HG03442 (cell line): ENCODE measurements around the gene SIRPG.
"Not testable (repeated sequence)": the region's sequence is repeated elsewhere in the genome, so short reads cannot be mapped to it uniquely, and the experiment has no call there.

Experiments used
- ATAC-seq: cut with Tn5 transposase; IDR thresholded peaks from one replicate; pipeline ENCODE4 v1.9.1; 2021; ENCODE audit warnings: mild to moderate bottlenecking, moderate library complexity; ENCODE audit not compliant: unreplicated experiment

Gene SIRPG

GRCh38 chr20:1637226-1637625 is 20.4 kb downstream of the SIRPG start:
- no peak for ATAC-seq

- no peak for ATAC-seq
Measured at GRCh38 chr20:1636621-1637020, 21.0 kb downstream of the SIRPG start.

GRCh38 chr20:1635291-1635979 is 22.1 kb downstream of the SIRPG start:
- no peak for ATAC-seq

GRCh38 chr20:1633535-1633934 is 24.0 kb downstream of the SIRPG start:
- ATAC-seq = no peak

GRCh38 chr20:1632178-1632577 is 25.4 kb downstream of the SIRPG start:
- ATAC-seq = no peak

GRCh38 chr20:1631309-1632151 is 26.0 kb downstream of the SIRPG start:
- ATAC-seq = no peak

- no peak for ATAC-seq
Measured at GRCh38 chr20:1630186-1630585, 27.4 kb downstream of the SIRPG start.

GRCh38 chr20:1629321-1629720 is 28.3 kb downstream of the SIRPG start:
- no peak for ATAC-seq

- ATAC-seq = no peak
Measured at GRCh38 chr20:1628621-1629020, 29.0 kb downstream of the SIRPG start.

- ATAC-seq = no peak
Measured at GRCh38 chr20:1627200-1627550, 30.4 kb downstream of the SIRPG start.

- no peak for ATAC-seq
Measured at GRCh38 chr20:1626528-1627199, 30.9 kb downstream of the SIRPG start.

- no peak for ATAC-seq
Measured at GRCh38 chr20:1625083-1625690, 32.4 kb downstream of the SIRPG start.

GRCh38 chr20:1623501-1624205 is 33.9 kb downstream of the SIRPG start:
- ATAC-seq = no peak

- no peak for ATAC-seq
Measured at GRCh38 chr20:1622450-1622849, 35.1 kb downstream of the SIRPG start.

- no peak for ATAC-seq
Measured at GRCh38 chr20:1621316-1621715, 36.3 kb downstream of the SIRPG start.

- ATAC-seq = no peak
Measured at GRCh38 chr20:1619861-1620444, 37.6 kb downstream of the SIRPG start, which contains the start of gene SIRPB1. Gene SIRPB1, minus strand, starts transcription at chr20:1620009. Its CDS starts 65 bp downstream, at chr20:1619944.

GRCh38 chr20:1618954-1619540 is 38.5 kb downstream of the SIRPG start:
- ATAC-seq = no peak

- ATAC-seq = no peak
Measured at GRCh38 chr20:1618479-1618878, 39.1 kb downstream of the SIRPG start.

GRCh38 chr20:1616858-1617434 is 40.6 kb downstream of the SIRPG start:
- ATAC-seq = no peak

GRCh38 chr20:1610404-1610803 is 47.2 kb downstream of the SIRPG start:
- ATAC-seq = not testable (repeated sequence)
